ENCODE results near the gene POU6F2. TPM values are rescaled to one million over a fixed set of nuclear protein-coding genes. Genes with fewer than 3 reads are reported as not detected.
A peak's percentile ranks its signal among the peaks of the same experiment; 100 is the strongest.

The POU6F2 gene
- total and polyA plus RNA-seq, 2 donors from 2014 or later: 0.47 TPM; not detected in 1

GRCh38 chr7:39291628-39292410 is 314.1 kb downstream of the POU6F2 start:
- FAIRE-seq (no peak), DNase-seq (peak in 3 of 5 donors; percentile 27 to 57 (median 51))
- Histone ChIP-seq H3K9ac (ENCODE audit: low read length in 3 of 3) (no peak overlapping the region), H3K27ac (ENCODE audit: low read depth in 2 of 2, low read length in 2 of 2) (no peak overlapping the region), H3K27me3 (ENCODE audit: control insufficient read depth, insufficient read depth, low read length) (peaks cover 6% of the 10 kb centered on the region), H3K36me3 (ENCODE audit: control insufficient read depth in 2 of 3, insufficient read depth in 3 of 3, low read length in 3 of 3) (no peaks in the 10 kb centered on the region), H3K9me3 (ENCODE audit: control insufficient read depth in 2 of 3, insufficient read depth in 1 of 3, low read length in 3 of 3) (no peaks in the 10 kb centered on the region), H3K4me3 (ENCODE audit: low read length in 3 of 3) (no peak overlapping the region), H3K4me1 (ENCODE audit: control insufficient read depth in 2 of 3, insufficient read depth in 2 of 3, low read depth in 1 of 3, low read length in 3 of 3) (no peaks in the 10 kb centered on the region)
- TF ChIP-seq, protein P1, sequence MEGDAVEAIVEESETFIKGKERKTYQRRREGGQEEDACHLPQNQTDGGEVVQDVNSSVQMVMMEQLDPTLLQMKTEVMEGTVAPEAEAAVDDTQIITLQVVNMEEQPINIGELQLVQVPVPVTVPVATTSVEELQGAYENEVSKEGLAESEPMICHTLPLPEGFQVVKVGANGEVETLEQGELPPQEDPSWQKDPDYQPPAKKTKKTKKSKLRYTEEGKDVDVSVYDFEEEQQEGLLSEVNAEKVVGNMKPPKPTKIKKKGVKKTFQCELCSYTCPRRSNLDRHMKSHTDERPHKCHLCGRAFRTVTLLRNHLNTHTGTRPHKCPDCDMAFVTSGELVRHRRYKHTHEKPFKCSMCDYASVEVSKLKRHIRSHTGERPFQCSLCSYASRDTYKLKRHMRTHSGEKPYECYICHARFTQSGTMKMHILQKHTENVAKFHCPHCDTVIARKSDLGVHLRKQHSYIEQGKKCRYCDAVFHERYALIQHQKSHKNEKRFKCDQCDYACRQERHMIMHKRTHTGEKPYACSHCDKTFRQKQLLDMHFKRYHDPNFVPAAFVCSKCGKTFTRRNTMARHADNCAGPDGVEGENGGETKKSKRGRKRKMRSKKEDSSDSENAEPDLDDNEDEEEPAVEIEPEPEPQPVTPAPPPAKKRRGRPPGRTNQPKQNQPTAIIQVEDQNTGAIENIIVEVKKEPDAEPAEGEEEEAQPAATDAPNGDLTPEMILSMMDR (IDR thresholded peaks at IDR 0.05; ENCODE audit: borderline replicate concordance, extremely low read depth, insufficient read depth): no peak
- intact Hi-C loops (cut with DNase I): no loop called here

GRCh38 chr7:39293056-39293823 is 315.5 kb downstream of the POU6F2 start:
- H3K4me3 ChIP-seq (ENCODE audit: low read length in 3 of 3): no peak overlapping the region
- TF ChIP-seq, protein P1 (IDR thresholded peaks at IDR 0.05; ENCODE audit: borderline replicate concordance, extremely low read depth, insufficient read depth): no peak
- H3K36me3 ChIP-seq (ENCODE audit: control insufficient read depth in 2 of 3, insufficient read depth in 3 of 3, low read length in 3 of 3): no peaks in the 10 kb centered on the region
- peak in 3 of 5 donors; percentile 47 to 78 (median 61) for DNase-seq
- H3K27me3 ChIP-seq (ENCODE audit: control insufficient read depth, insufficient read depth, low read length): peaks cover 6% of the 10 kb centered on the region
- intact Hi-C loops (cut with DNase I): no loop called here
- FAIRE-seq: no peak
- no peak overlapping the region for H3K27ac ChIP-seq (ENCODE audit: low read depth in 2 of 2, low read length in 2 of 2)
- H3K4me1 ChIP-seq (ENCODE audit: control insufficient read depth in 2 of 3, insufficient read depth in 2 of 3, low read depth in 1 of 3, low read length in 3 of 3): no peaks in the 10 kb centered on the region
- no peak overlapping the region for H3K9ac ChIP-seq (ENCODE audit: low read length in 3 of 3)
- H3K9me3 ChIP-seq (ENCODE audit: control insufficient read depth in 2 of 3, insufficient read depth in 1 of 3, low read length in 3 of 3): peaks cover 0 to 4% (median 2%) of the 10 kb centered on the region in 3 donors

DNA sequence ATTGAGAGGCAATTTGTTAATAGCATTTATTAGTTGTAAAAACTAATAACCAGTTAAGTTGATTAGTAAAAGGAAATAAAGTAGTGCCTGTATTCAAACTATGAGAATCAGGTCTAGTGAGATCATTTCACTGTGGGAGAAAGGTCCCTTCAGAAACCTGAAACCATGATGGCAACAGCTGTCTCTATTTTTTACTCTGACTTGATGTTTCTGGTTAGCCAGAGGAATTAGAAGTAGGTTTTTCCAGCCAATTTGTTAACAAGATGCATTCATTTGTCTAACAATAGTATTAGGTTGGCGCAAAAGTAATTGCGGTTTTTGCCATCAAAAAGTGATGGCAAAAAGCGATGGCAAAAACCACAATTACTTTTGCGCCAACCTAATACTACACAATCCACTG is 316.3 kb downstream of the POU6F2 start:
- TF ChIP-seq, protein P1 (IDR thresholded peaks at IDR 0.05; ENCODE audit: borderline replicate concordance, extremely low read depth, insufficient read depth): no peak
- Histone ChIP-seq H3K27ac (ENCODE audit: low read depth in 2 of 2, low read length in 2 of 2) (no peak overlapping the region), H3K9me3 (ENCODE audit: control insufficient read depth in 2 of 3, insufficient read depth in 1 of 3, low read length in 3 of 3) (peaks cover 0 to 4% (median 2%) of the 10 kb centered on the region in 3 donors), H3K9ac (ENCODE audit: low read length in 3 of 3) (no peak overlapping the region), H3K36me3 (ENCODE audit: control insufficient read depth in 2 of 3, insufficient read depth in 3 of 3, low read length in 3 of 3) (no peaks in the 10 kb centered on the region), H3K27me3 (ENCODE audit: control insufficient read depth, insufficient read depth, low read length) (peaks cover 6% of the 10 kb centered on the region), H3K4me1 (ENCODE audit: control insufficient read depth in 2 of 3, insufficient read depth in 2 of 3, low read depth in 1 of 3, low read length in 3 of 3) (no peaks in the 10 kb centered on the region), H3K4me3 (ENCODE audit: low read length in 3 of 3) (no peak overlapping the region)
- DNase-seq (no peak), FAIRE-seq (no peak)
- intact Hi-C loops (cut with DNase I): no loop called here

Data from kidney (tissue), 14 donors.